ENCODE measurements around the gene CADPS. TPM values are rescaled to one million over a fixed set of nuclear protein-coding genes. Genes with fewer than 3 reads are reported as not detected.
A peak's percentile ranks its signal among the peaks of the same experiment; 100 is the strongest.

The CADPS gene
- total RNA-seq, 1 donor from 2014 or later = 270 TPM

DNA sequence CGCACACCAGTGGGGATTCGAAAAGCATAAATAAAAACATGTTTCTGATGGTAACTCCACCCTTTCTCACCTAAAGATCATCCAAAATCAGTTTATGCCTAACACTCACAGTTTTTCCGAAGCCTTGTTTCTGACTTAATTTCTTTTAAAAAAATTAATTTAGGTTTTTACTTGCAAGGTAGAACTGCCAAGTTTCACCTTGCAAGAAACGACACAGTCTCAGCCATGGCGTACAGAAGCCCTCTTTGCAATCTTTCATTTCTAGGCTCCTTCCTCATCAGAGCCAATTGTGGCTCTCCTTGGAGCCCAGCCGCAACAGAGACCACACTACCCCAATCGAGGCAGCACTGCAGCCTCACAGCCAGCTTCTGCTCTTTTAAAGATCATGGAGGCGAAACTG, 470.9 kb downstream of the CADPS start:
- no peak for FAIRE-seq
- DNase-seq (ENCODE audit: low spot score in 2 of 2) = no peak

DNA sequence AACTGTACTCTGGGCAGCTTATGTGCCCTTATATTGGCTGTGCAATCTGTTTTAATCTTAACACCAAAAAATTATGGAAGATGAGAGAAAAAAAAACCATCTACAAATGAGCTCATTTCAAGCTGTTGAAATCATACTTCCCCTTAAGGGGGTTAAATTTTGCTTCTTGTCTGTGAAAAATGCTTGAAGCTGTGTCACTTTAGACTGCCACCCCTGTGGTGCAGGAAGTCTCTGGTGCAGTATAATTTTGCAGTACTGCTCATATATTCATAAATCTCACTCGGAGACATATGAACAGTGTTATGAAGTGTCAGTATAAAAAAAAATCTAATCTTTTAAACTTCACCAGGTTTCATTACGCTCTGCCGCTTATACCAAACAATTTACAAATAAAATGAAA, 471.5 kb downstream of the CADPS start:
- no peak for FAIRE-seq
- DNase-seq (ENCODE audit: low spot score in 2 of 2) = no peak

DNA sequence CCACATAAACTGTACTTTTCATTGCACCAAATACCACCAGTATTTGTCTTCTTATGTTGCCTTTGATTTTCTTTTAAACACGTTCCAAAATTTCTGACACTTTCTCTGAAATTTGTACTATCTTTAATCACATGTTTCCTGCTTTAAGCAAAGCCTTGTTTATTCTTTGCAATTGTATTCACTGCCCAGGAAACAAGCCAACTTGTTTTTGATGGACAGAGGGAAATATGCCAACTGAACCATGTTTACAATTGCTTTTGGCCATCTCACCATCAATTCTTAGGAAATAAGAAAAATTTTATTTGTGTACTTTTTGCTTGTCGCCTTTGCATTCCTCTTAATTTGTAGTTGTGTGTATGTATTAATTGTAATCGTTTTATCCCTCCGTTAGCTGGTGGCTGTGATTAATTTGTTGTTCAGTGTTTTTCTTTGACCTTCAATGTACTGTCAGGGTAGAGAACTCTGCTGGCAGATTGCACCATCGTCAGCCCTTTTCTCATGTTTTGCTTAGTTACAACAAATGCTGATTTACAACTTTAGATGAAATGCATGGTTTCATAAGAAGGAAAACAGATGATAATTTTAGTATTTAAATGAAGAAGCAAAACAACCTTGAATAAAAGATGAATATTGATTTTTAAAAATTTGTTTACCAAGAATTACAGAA, 482.5 kb downstream of the CADPS start:
- DNase-seq (ENCODE audit: low spot score in 2 of 2) (no peak), FAIRE-seq (no peak)

DNA sequence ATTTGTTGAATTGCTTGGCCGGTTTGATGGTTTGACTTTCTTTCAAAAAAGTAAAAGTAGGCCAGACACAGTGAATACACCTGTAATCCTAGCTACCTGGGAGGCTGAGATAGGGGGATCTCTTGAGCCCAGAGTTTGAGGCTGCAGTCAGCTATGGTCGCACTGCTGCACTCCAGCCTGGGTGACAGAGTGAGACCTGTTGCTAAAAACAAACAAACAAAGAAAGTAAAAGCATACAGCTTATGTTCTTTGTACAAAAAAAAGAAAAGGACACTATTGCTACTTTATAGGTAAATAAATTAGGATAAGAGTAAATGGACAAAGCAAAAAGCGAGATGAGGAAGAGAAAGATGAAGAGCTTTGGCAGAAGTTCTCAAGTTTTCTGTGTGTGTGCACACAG, 488.0 kb downstream of the CADPS start:
- no peak for DNase-seq (ENCODE audit: low spot score in 2 of 2)
- FAIRE-seq = no peak

DNA sequence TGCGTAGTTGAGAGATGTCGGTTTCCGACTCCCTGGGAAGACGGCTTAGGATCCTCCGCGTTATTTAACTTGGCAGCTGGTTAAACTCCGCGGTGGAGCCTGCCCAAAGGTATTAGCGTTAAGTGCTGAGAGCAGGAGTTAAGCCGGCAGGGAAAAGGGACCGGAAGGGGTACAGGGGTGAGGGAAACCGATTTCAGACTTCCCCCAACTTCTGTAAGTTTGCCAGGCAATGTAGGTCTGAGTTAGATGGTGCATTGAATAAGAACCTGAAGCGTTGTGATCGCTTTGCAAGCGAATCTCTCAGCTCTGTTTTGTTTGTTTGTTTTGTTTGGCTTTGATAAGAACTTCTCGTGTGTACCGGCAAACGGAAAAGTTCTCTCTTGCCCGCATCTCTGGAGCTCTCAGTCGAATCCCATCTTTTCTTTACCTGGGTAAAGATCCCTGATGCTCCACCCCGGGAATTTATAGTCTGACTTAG, 495.9 kb downstream of the CADPS start:
- FAIRE-seq (no peak), DNase-seq (ENCODE audit: low spot score in 2 of 2) (no peak)

DNA sequence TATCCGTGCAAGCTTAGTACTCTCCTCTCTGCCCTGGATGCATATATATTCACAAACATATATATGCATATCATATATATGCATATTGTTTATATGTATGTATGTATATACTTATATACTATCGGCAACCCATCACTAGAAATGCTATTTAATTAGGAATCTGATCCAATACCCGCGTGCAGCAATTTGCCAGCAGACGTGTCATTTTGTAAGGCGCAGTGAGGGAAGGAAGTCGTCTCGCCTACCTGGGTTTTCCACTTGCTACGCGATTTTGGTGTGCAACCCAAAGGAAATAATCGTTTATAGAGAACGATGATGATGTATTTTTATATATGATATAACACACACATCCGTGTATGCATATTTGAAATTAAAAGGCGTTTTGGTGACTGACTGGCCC, 496.3 kb downstream of the CADPS start:
- no peak for DNase-seq (ENCODE audit: low spot score in 2 of 2)

DNA sequence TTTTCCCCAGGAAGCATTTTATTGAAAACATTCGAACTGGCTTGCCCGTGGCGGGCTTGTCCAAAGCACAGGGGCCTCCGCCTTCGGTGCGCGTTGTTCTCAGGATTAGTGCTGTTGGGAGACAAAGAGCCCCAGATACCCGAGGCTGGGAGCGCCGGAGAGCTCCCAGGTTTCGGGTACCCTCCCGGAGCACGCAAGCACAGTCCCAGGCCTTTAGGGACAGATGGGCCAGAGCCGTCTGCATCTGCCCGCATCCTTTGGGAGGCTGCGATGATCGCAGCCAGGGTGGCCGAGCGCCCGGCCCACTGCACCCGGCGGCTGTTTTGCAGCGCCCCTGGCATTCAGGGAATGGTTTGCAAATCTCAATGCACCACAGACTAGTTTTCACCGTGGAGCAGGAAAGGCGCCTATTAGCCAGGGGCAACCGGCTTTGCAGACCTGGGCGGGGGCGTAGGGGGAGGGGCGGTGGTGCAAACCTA, 496.9 kb downstream of the CADPS start:
- FAIRE-seq (no peak), DNase-seq (ENCODE audit: low spot score in 2 of 2) (no peak)

More for the DNA sequence above, 496.3 kb downstream of the CADPS start:
- FAIRE-seq = no peak

DNA sequence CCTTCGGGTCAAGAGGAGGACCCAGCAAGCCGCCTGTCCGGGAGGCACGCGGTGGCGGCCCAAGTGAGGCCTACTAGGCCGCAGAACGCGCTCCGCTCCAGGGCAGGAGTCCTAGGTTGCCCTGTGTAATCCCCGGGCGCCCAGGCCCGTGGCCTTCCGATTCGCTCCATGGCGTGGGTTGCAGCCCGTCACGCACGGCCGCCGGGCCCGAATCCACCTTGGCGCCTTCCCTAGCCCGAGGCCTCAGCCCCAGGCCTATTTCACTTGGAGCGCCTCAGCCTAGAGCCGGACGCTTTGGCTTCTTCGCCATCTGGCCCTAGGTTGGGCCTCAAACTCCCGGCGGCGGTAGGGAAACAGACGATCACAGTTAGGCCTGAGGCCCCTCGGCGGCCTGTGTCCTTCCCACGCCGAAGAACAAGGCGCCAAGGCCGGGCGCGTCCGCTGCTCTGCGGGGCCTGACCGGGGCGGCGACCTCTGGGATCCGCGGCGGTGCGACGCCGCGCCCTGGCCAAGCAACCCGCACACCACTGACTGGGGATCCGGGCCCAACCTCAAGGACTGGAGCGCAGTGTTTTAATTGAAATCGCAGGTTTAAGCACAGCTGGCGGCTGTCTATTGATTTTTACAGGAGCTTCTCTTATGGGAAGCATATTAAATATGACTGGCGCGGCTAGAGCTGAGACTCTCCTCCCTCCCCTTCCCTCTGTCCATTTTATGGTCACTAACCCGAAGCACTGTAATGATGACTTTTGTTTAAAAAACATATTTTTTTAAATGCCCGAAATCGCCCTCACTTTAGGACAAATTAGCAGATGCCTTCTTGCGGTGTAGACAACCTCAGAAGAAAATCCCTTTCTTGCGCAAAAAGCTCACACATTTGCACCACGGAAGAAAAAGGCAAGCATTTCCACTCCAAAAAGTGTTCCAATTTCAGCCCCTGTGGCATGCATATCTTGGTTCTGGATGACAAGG, 498.0 kb downstream of the CADPS start:
- no peak for FAIRE-seq

DNA sequence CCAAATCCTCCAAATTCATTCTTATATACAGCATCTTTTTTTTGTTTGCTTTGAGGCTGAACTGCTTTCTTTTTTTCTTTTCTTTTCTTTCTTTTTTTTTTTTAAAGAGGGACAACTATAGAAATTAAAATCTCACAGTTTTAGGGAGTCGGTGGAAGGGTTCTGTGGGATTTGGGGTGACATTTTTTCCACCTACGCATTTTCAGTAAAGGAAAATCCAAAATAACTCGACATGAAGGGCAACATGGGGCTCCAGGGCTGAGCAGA, 498.8 kb downstream of the CADPS start:
- no peak for FAIRE-seq
- DNase-seq (ENCODE audit: low spot score in 2 of 2) = no peak

More for the DNA sequence above, 498.0 kb downstream of the CADPS start:
- no peak for DNase-seq (ENCODE audit: low spot score in 2 of 2)

DNA sequence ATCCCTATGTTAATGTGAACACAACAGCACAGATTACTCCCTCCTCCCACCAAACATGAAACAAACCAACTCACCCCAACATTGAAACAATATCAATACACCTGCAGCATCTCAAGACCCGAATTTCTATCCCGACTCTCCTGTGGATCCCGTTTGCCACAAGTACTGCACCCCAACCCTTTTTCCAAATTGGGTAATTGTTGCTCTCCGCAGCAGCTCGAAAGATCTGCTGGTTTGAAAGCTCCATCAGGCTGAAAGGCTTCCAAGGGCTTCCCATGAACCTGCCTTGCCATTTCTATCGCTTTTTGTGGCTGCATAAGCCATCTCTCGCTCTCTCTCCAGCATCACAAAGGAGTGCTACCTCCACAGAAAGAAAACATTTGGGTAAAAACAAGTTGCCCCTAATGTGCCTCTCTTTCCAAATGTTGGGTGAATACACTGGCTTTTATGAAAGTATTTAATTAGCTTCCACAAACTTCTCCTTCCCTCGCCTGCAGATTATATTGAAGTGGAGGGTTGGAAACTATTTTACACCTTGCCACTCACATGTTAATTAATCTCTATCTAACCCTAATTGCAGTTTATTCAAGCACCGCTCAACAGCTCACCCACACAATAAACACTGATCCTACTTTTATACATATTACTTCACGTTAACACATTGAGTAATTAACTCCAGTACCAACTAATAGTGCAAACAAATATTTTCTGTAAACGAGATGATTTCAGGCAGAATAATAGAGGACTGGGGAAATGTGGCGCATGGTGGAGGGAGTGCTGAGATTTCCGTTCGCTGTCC, 499.4 kb downstream of the CADPS start:
- no peak for FAIRE-seq
- DNase-seq (ENCODE audit: low spot score in 2 of 2) = no peak

DNA sequence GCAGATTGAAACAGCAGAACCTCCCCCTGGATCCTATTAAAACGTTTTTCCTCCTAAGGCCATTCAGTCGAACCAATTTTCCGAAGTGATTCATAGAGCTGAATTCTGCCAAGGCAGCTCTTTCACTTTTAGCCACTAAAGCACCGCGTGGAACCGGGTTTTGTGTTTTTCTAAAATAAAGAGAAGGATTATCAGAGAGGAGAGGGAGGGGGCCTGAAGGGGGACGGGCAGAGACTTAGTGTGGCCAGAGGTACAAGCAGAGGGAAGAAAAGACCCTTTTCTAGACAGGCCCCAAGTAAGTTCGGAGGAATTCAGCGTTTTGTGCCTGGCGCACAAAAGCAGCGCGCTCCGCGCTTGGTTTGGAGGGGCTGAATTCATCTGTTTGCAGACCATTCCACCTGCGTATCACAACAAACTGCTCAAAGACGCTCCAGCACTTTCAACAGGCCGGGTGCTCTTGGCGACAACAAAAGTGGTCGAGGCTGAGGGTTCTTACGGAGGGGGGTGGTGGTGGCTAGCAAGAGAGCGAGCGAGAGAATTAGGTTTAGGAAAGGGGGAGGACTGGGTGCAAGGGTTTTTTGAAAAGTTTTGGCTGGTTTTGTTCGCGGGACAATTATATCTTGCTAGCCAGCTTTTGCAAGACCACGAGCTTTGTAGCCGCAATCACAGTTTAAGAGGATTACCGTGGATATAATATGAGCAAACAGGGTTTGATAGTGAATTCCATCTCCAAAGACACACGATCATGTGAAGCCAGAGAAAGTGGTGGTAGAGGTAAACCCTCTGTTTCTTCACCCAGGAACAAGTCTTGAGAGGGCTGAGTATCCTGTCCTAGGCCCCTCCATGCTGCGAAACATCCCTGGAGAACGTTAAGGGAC, 500.6 kb downstream of the CADPS start:
- FAIRE-seq (no peak), DNase-seq (ENCODE audit: low spot score in 2 of 2) (peak in 1 of 2 donors; percentile 40)

DNA sequence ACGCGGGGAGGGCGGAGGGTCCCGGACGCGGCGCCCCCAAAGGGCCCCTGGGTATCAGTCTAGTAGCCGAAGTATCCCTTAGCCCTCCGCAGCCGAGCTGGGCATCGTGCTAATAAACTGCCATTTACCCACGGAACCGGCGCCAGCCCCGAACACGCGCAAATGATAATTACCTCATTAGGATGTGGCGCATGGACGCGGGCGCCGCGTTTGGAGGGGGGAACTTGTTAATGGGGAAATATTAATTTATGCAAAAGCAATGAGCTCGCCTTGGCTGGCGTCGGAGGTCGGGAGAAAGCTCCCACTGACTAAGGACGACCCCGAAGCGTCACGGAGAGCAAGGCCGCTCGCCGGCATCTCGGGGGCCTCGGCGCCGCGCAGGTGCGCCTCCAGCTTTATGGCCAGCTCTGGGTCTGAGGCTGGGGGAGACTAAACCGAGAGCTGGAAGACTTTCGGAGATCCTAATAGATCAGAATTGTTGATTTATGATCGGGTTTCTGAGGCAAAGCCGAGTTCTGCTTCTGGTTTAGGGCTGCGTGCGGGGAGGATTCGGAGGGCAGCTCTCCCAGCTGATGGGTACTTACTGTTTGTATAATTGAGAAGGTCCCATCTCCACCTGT, 501.4 kb downstream of the CADPS start:
- DNase-seq (ENCODE audit: low spot score in 2 of 2) = no peak
- no peak for FAIRE-seq

DNA sequence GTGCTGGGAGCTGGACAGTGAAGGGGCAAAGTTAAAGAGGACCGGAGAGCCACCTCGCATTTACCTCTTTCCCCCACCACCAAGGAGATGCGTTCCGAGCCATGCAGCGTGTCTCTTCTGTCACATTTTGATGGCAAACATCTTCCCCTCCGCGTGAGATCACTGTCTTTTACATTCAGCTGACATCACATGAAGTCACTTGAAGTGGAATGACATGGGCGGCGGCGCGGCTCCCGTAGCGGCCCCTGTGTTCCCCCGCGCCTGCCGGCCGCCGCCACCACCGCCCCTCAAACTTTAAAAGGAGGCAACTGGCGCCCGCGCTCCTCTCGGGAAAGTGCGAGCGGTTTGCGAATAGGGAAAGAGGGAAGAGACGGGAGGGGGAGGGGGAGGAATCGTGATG, 502.0 kb downstream of the CADPS start, which contains the start of gene FEZF2:
Gene FEZF2, minus strand, starts transcription at position 336 of the 400 bp plus-strand sequence. CDS start 682 bp downstream, outside the sequence.
- DNase-seq (ENCODE audit: low spot score in 2 of 2) (no peak), FAIRE-seq (no peak)

DNA sequence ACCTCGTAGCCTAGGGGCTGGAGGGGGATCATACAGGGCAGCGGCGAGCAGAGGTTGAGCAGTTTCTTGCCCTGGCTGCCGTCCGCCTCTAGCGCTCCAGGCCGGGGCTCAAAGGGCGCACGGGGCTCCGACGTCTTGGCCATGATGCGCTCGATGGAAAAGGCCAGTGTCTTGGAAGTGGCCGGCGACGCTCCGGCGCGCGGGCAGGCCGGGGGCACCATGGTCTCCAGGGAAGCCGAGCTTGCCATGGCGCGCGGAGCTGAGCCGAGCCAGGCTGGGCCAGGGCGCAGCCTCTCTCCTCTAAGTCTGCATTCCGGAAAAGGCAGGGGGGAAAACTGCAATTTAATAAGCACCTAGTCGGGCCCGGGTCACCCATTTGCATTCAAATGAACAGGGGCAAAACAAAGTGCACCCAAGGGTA, 502.6 kb downstream of the CADPS start:
- DNase-seq (ENCODE audit: low spot score in 2 of 2) (no peak), FAIRE-seq (no peak)

DNA sequence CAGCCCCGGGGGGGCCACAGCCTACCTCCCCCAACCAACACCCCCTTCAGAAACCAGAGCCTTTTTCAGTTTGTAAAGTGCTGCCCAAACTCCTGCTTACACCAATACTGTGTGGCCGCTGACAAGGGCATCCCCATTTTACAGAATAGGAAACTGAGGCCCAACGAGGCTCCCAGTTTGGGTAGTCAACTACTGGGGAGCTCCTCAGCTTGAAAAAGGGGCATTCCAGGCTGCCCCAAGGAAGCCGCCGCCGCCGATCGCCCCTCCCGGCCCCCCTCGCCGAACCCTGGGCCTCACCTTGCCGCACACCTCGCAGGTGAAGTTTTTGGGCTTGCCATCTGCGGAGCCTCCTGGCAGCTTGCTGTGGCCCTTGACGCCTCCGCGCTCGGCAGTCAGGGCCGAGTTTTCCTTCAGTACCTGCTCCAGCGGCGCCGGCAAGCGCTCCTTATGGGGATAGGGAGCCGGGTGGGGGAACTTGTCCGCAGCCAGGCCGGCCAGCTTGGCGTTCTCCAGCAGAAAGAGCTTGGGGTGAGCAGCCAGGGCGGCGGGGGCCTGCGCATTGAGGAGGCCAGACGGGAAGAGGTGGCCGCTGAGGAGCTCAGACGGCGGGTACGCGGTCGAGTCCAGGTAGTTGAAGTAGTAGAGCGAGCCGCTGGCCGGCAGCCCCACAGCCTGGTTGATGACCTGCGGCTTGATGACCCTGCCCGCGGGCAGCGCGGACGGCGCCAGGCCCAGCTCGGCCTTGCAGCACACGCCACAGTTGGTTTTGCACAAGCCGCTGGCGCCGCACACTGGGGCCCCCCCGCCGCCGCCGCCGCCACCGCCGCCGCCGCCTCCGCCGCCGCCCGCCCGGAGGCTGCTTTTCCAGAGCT, 503.3 kb downstream of the CADPS start:
- no peak for FAIRE-seq
- no peak for DNase-seq (ENCODE audit: low spot score in 2 of 2)

DNA sequence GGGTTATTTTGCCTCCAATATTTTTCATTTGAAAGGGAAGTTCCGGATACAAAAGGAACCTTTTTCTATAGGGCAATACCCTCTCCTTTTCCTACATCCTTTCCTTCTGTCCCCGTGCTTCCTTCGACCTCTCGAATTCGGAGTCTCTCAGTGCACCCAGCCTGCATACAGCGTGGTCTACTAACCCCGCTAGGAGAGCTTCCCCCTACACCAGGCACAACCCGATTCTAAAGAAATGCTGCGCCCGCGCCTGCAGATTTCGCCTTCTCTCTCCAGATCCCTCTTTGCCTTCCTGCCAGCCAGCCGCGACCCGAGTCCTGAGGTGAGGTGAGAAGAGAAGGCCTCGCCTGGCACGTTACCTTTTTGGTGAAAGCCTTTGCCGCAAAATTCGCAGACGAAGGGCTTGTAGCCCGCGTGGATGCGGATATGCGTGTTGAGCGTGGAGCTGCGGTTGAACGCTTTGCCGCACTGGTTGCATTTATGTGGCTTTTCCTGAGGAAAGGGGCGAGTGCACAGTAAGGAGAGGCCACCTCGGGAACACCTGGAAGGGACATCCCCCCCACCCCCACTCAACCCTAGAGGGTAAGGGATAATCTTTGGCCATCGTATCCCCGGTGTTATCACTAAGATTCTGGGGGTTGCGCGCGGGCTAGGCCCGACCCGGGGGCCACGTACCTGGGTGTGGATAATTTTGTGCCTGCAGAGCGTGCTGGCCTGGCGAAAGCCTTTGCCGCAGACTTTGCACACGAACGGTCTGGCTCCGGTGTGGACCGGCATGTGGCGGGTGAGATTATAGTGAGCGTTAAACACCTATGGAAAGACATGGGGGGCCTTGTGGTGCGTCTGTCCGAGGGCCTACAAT, 504.1 kb downstream of the CADPS start:
- FAIRE-seq (no peak), DNase-seq (ENCODE audit: low spot score in 2 of 2) (no peak)

DNA sequence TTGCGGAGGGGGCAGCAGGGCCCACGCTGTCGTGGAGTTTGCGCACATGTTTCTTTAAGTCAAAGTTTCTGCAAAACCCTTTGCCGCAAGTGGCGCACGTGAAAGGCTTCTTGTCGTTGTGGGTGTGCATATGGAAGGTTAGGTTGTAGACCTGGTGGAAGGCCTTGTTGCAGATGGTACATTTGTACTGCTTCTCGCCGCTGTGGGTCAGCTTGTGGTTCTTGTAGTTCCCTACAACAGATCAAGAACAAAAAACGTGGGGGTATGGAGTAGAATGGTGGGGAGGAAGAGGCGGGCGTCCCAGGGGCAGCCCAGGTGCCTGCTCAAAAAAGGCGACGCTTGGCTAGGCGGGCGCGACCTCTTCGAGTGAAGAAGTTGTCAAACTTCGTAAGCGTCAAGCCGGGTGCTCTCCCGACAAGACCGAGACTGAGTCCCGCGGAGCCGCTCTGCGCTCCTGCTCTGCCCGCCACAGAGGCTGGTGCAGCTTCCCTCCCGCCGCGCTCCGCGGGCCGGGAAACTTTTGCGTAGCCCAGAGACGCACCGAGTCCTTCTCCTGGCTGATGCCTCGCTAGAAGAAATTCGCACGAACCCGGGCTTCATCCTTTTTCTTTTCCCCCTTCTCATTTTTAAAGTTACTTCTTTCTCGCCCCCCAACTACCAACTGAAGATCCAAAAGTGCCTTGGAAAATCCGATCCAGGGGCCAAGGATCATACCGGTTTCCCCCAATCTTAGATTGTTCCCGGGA, 504.9 kb downstream of the CADPS start:
- FAIRE-seq (no peak), DNase-seq (ENCODE audit: low spot score in 2 of 2) (no peak)
